Stimulated activated CD4-positive, alpha-beta T cell treated with anti-CD3 and anti-CD28 coated beads, Interleukin-1b, Interleukin-23, amount 100 ng/mL, for 48 hours (primary cell): ENCODE data around the gene FBXO15.

ENCODE experiments used
- DNase-seq: peaks from one replicate; pipeline ENCODE4 v3.0.0-alpha.2; 2020

The FBXO15 gene

DNA sequence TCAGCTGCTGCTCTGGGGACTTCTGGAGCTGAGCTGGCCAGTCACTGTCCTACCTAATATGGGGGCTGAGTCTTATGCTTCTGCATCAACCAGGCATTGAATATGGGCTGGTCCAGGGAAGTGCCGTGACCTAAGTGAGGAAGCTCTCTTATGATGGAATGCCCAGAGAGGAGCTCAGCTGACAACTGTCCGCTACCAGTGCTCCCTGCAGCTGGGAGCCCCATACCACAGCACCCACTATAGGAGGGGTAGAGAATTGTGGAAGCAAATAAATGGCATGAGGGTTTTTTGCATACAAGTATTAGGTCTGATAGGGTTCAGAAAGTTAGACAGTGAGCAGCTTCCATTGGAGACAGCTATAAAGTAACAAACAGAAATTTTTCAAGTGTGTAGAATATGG is 5.2 kb upstream of the FBXO15 start:
- no peak for DNase-seq

DNA sequence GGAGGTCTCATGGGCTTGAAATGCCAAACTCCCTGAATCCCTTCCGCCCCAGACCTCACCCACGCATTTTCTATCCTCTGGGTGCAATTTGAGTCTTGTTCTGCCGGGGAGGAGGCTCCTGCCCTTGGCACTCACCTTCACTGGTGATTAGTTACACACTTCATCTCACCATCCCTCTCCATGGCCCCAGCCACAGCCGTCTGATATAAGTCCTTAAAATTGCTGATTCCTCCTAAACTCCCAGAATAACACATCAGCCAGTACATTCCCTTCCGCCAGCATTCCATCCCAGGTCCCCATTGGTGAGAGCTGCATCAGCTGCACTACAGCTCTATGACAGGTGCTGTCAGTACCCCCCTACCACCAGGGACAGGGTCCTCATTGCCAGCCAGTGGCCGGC is 4.6 kb upstream of the FBXO15 start:
- DNase-seq: no peak

DNA sequence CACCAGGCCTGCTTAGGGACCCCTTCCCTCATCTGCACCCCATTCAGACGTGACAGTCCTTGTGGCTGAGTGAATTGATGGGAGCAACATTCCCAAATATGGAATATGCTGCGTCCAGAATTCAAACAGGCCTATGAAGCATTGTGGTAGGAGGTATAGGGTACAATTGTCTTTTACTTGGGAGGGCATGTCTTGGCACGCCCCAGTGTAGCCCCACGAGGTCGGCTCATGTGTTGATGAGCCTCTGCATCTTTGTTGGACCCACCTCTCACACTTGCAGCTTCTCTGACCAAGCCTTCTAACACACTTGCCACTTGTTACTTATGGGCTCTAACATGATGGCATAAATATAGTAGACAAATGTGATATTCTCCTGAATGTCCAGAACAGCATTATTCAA is 2.2 kb upstream of the FBXO15 start:
- no peak for DNase-seq

DNA sequence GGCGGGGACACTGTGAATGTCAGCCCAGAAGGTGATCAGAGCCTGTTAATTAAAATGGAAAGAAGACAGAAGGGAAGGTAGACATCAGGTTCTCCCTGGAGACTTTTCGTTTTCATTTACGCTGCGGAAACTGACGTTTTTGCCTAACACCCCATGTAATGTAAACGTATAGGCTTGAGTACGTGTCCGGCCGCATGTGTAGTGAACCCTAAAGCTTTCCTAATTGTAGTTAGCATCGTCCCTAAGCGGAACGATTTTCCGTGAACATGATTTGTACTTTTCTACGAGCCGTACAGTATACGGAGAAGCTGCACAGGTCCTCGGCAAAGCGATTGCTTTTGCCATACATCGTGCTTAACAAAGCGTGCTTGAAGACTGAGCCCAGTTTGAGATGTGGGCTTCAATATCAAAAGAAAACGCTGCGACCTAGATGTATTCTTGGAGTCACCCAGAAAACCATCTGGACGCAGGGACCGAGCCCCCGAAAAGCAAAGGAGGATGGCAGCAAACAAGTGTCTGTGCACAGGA is 973 bp upstream of the FBXO15 start:
- DNase-seq: no peak

DNA sequence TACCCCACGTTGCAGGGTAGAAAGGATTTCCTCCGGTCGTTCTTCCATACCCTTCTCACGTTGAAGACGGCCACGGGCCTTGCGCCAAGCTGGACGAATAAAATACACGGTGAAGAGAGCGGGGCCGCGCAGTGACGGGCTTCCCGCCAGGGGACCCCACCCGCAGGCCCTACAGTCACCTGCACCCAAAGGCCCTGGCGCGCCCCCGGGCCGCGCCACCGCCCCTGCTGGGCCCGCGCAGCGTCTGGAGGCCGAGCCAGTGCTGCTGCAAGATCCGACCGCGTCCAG is 199 bp downstream of the FBXO15 start:
- DNase-seq: no peak

DNA sequence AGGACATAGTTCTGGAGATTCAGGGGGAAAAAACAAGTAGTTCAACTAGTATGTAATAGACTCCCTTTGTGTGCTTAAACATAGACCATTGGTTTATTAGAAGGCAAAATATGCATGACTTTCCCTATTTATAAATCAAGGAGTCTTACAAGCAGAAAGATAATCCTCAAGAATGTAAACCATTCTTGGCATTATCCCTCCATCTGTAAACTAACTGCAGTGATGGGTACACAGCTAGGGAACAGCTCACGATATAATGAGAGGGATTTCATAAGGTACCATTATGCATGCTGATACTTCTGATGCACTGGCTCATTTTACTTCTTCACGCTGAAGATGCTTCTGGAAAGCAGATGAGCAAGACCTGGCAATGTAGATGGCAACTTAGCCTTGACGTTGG is 878 bp downstream of the FBXO15 start:
- DNase-seq: no peak

DNA sequence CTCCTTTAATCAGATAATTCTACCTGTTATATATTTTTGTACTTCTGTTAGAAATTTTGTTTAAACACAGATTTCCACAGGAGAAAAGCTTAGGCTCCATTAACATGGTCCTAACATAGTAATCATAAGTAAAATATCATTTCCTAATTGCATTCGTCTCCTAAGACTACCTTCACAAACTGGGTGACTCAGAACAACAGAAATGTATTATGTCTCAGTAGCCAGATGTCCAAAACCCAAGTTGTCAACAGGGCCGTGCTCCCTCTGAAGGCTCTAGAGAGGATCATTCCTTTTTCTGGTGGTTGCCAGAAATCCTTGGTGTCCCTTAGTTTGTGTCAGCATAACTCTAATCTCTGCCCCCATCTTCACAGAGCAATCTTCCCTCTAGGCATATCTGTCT is 5.4 kb downstream of the FBXO15 start:
- DNase-seq: no peak

DNA sequence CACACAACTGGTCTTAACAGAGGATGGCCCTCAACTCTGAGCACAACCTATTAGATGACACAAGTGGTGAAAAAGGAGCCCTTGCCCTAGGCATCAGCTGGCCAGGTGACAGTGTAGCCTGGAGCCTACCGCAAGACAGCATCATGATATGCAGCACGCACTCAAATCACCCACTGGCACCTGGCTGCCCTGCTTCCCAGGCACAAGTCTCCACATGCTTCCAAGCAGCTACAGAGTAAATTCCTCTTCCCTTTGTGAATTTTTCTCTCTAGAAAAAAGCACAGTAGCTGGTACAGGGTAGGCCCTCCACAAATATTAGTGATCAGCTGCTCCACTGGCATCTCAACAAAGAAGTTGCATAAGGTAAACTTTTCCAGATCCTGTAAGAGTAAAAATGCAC is 6.0 kb downstream of the FBXO15 start:
- no peak for DNase-seq

DNA sequence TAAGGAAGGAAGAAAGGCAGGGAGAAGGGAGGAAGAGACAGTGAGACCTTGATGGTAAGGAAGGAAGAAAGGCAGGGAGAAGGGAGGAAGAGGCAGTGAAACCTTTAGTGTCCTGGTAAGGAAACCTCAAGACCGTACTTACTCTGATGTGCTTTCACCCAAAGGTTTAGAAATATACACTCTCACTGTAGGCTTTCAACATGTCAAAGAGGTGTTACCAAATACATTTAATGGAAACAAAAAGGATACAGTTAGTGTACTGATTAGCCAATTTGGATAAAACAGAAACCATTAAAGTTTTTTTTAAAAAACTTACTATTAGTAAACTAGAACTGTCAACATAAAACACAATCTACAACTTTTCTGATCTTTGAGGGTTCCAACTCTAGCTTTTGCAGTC is 7.1 kb downstream of the FBXO15 start:
- no peak for DNase-seq

DNA sequence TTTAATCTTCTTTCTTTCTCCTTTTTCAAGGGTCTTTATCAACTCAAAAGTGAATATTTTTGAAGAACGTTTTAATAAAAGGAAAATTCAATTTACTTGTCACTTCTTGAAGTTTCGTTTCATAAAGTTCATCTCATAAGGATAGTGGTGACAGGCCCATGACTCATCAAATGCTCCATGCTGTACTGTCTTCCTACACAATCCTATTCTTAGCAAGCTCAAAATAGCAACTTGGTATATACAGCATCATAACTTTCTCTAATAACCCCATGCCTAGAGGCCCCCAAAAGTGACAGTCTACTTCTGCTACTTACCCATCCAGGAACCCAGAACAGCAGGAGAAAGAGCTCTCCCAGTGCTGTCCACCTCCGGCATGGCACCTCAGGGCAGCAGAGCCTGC is 7.7 kb downstream of the FBXO15 start:
- peak; percentile 58 for DNase-seq

DNA sequence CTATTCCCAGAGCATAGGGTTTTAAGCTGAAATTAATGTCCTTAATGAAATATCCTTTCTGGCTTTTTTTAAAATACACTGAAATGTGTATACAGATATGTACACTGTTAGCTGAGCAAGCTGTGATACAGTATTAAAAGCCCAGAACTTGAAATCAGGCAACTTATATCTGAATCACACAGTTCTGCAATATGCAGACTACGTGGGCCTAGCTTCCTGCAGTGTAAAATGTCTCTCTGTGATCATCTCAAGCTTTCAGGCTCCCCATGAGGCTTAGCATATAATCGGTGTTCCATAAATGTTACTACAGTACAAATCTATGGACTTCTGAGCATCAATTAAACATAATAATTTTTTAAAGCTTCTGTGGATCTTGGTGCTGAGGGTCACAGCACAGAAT is 8.2 kb downstream of the FBXO15 start:
- no peak for DNase-seq

DNA sequence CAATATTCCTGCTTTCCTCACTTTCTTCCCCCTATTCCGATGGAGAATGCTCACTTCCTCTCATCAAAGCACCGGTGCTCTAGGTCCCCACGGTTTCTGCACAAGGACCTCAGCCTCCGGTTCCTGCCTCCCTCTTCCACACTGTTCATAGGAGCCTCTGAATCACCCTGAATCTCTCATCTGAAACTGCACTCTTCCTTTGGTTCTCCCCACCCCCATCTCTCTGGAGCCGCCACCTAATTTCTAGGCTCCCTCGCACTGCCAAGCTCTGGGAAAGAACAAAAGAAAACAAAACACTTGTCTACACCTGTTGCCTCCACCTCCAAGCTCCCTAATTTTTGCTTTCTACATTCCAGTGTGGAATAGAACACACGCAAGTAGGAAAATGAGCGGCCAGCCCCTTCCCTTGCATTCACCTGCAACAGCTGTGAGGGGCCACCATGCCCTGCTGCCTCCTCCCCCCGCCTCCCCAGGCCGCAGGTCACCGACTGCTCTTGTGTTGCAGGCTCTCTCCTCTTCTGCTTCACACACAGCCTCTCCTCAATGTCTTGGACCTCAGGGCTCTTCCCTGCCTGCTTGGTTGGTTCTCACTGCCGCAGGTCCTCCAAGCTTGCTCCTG is 9.6 kb downstream of the FBXO15 start:
- no peak for DNase-seq

DNA sequence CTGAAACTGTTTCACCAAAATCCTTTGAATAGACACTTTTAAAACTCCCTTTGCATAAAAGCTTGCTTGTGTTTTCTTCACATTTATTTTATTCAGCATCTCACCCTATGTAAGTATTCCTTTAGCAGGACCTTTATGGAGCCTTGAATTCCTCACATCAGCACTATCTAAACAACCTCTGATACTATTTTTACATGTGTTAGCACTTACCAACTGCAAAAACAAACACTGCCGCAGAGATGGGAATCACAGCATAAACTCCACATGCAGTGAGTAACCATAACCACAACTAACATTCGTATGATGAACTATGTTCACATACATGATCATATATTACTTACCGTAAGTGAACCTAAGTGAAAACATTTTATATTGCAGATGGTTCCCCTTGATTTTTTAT is 15.4 kb downstream of the FBXO15 start:
- DNase-seq: no peak

DNA sequence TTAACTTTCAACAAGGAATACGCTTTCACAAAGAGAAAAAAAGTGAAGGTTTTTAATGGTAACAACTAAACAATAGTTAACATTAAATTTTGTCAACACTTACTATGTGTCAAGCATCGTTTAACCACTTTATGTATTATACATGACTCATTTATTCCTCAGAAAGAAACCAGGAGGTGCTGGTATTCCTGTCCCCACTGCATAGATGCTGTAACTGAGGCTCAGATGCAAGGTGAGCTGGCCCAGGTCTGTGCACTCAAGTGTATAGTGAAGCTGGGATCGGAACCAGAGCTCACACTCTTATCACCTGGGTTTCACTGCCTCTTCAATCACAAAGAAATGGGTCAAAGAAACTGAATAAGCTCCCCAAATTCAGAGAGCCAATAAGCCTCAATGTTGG is 16.5 kb downstream of the FBXO15 start:
- no peak for DNase-seq

DNA sequence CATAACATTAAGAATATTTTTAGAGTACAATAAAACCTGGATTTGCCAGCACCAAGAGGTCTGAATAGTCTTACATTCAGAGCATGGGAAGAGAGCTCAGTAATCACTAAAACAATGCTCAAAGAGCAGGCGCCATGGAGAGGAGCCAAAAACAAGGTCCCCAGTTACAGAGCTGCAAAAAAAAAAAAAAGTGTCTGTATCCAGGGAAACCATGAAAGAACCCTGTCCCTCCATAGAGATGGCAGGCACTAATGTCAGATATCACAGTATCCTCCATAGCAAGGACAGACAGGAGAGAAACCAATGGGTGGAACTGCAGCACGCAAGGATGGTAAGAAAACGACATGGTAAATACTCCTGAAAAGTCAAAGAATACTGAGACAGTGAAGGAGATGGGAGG is 19.5 kb downstream of the FBXO15 start:
- no peak for DNase-seq

DNA sequence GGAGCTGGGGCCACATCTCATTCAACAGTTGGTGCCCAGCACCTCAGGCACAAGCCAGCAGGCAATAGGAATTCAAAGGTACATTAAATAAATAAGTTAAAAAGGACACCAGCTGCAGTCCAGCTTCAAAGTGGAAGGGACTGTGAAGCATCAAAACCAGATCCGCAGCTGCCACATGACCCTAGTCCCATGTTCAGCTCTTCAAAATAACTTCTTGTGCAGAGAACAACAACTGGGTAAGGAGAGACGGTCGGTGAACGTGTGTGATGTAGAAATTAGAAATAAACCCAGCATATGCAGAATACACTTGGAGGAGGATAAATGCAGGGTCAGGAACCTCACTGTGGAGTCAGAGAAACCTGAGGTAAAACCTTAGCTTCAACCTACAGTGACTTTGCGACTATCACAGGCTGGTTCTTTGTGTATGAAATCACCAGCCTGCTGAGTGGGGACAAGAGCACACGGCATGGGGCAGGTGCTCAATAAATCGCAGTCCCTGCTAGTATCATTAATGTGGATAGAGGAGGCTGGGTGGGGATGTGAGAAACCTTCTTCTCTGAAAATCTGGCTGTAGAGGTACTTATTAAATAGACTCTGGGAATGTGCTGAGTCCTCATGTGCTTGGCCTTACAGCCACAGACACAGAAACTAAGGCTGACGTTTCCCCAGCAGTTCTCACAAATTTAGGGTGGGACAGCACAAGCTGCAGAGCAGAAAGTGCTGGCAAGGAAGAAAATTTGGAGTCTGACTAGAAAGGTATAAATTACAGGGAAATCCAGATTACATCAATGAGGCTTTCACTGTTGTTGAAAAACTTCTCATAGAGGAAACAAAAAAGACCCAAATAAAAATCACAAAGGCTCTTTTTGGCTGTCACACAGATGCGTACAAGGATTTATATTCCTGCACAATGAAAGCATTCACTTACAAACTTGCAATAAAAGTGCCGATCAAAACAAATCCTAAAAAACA is 20.7 kb downstream of the FBXO15 start:
- no peak for DNase-seq

DNA sequence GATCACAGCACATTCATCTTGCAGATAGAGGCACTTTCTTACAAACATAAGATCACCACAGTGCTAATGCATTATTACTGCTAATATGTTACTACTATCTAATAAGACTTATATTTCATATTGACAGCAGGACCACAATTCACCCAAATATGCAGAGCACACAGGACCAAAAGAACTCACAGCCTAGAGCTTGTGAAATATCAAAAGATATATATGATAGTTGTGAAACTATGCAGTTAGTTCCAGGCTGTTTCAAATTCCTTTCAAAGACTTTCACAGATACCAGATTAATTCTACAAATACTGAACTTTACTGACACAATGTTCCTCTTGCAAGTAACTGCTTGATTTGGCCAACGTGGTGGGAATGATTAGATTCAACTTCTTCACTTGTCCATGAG is 23.0 kb downstream of the FBXO15 start:
- DNase-seq: no peak

DNA sequence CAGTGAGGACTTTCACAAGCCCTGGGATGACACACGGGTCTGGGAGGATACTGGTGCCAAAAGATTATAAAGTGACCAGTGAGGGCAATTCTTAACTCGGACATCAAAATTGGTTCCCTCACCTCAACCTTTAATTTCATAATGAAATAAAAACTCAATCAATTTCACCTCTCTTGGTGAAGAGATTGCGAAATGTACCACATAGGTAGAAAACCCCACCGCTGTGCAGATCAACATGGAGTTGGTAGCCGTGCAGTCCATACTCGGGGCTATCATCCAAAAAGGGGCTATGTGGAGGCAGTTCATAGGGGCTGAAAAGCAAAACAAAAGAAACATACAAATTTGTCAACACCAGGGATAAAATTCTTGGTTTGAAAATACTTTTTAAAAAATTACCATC is 24.4 kb downstream of the FBXO15 start:
- DNase-seq: no peak

DNA sequence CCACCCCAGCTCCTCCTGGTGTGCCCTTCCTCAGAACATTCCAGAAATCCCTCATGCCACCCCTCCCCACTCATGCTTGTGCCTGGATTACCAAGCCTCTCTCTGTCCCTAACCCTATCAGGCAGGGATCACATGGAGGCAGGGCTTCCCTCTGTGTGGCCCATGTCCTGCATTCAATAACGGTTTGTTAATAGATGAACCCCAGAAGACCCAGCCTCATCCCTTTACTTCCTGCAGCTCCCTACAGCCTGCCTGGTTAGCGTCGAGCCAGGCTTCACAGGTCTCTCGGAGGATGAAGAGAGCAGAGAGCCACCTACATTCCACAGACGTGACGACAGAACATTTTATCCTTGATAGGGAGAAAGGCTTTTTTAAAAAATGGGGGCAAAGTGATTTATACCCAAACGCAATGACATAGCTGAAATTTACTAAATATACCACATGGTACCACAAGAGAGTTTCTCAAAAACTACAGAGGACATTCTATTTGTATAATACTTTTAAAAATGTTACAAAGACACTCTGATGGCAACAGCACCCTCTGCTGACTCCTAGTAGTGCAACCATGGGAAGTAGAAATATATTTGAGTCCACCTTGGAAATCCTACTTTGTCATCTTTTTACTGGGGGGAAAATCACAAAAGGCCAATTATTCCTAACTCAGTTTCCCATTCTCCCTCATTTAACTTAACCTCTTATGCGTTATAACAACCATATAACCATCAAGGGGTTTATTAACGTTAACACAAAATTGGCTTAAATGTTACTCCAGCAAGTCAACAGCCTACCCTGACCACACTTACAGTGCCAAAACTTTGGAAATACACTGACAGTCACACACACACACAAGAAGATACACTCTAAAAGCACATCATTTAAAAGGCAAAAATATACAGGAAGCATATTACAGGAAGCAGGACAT is 30.7 kb downstream of the FBXO15 start:
- no peak for DNase-seq

DNA sequence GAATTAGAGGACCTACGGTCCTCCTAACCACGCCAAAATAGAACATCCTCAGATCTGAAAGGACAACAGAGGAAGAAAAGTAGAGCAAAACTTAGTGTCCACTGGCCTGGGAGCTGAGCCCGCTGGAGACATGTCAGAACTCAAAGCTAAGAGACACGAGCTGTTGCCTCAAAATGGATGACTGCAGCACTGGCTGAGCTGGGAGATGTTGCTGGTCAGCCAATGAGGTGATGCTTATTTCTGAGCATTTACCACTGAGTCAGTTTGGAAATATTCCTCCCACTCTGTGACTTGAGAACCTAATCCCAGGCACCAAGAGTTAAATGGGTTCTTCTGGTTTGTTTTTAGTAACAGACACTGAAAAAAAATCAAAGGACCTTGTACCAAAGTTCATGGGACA is 32.6 kb downstream of the FBXO15 start:
- DNase-seq: no peak

DNA sequence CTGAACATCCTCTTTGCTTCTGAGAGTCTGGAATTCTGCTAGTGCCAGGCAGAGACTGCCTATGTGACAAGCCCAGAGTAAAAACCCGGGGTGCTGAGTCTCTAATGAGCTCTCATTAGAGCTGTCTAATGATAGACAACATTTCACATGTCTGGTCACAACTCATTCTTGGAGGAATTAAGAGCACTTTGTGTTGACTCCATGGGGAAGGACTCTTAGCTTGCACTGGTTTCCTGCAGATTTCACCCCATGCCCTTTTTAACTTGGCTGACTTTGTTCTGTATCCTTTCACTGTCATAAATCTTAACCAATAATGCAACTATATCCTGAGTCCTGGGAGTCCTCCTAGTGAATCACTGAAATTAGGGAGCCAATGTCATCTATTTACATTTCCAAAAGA is 33.5 kb downstream of the FBXO15 start:
- DNase-seq: no peak

DNA sequence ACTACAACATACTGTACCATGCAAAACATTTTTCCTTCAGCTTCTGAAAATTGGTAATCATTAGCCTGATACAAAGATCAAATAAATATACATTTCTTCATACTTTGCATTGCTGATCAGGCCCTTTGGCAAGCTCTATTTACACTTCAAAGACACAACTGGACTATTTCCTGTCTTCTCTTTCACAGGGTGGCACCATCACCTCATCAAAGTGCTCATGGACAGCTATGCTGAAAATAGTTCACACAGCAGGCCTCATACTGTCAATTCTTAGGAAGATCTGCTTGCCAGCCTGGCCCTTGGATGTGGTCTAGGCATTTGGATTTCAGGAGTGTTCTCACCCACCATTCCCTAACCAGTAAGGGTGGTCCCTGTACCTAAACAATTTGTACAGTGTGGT is 33.9 kb downstream of the FBXO15 start:
- DNase-seq: no peak

DNA sequence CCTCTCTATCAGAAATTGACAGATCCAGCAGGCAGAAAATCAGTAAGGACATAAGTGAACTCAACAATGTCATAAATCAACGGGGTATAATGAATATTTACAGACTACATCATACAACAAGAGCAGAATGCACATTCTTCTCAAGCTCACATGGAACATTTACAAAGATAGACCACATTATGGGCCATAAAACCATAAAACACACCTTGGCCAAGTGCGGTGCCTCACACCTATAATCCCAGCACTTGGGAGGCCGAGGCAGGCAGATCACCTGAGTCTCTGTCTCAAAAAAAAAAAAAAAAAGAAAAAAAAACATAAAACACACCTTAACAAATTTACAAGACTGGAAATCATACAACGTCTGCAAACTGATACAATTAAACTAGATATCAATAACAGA is 36.7 kb downstream of the FBXO15 start:
- DNase-seq: no peak

DNA sequence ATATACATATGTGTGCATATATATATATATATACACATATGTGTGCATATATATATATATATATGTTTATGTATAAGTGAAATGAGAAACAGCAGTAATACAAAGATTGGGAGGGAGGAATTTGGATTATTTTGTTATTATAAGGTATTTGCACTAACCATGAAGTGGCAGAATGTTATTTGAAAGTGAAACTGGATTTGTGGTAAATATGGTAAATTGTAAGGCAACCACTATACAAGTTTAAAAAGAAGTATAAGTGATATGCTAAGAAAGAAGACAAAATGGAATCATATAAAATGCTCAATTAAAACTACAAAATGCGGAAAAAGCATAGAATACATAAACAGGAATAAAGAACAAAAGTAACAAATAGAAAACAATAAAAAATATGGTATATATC is 37.5 kb downstream of the FBXO15 start:
- no peak for DNase-seq
